Measurements from ENCODE around the gene PTPRF. TPM values are rescaled to one million over a fixed set of nuclear protein-coding genes. Genes with fewer than 3 reads are reported as not detected.

PTPRF gene
- polyA plus RNA-seq, 3 donors, result not detected

DNA sequence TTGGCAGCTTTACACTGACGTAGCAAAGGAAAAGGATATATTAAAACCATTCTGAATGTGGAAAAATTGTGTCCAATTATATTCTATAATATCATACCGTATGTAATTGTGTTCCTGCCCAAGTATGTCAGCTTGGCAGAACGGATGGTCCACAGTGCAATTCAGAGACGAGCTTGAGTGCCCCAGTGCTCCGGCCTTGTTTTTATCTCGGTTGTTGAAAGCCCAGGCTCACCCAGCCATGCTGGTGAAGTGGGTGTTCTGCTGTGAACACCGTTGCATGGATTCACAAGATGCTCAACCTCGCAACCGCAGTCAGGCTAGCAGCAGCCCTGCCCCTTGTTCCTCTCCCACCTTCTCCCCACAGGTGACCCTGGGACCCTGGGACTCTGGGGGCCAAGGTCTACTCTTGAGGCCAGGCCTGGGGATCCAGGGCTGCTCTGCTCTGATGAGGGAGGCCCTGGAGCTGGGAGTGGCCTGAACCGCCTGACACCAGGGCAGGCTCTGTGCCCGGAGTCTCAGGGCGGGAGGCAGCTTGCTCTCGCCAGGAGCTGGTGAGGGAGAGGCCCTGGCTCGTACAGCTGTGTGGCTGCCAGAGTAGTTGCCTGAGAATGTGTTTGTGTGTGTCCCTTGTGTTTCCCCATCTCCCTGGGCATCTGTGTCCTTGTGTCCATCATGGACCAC lies 11.2 kb downstream of the PTPRF start:
- Histone ChIP-seq H3K4me1 (ENCODE audit: control insufficient read depth in 1 of 2, insufficient read depth in 2 of 2, low read length in 2 of 2) (peaks cover 0 to 3% of the 10 kb centered on the region in 2 donors), H3K4me2 (replicated peaks; ENCODE audit: extremely low read depth, low read length, poor library complexity, severe bottlenecking) (no peak overlapping the region), H3K27me3 (ENCODE audit: control insufficient read depth in 2 of 2, insufficient read depth in 2 of 2, low read length in 2 of 2) (no peaks in the 10 kb centered on the region), H3K9ac (ENCODE audit: insufficient read depth, low read length, poor library complexity, severe bottlenecking) (no peak overlapping the region), H2AFZ (ENCODE audit: insufficient read depth, low read depth, low read length, poor library complexity, severe bottlenecking) (no peak overlapping the region), H3K79me2 (ENCODE audit: insufficient read depth, low read length) (no peaks in the 10 kb centered on the region), H3K27ac (ENCODE audit: low read depth in 1 of 2, low read length in 2 of 2) (no peak overlapping the region), H3K9me3 (replicated peaks in 1 of 2; ENCODE audit: control insufficient read depth in 1 of 2, insufficient read depth in 1 of 2, low read length in 2 of 2) (no peaks in the 10 kb centered on the region), H3K4me3 (replicated peaks in 1 of 3; ENCODE audit: low read depth in 2 of 3, low read length in 3 of 3) (no peak overlapping the region), H4K20me1 (ENCODE audit: insufficient read depth, low read length) (no peaks in the 10 kb centered on the region), H3K36me3 (replicated peaks in 1 of 2; ENCODE audit: control insufficient read depth in 1 of 2, insufficient read depth in 2 of 2, low read length in 2 of 2) (no peaks in the 10 kb centered on the region)
- TF ChIP-seq, protein P1, sequence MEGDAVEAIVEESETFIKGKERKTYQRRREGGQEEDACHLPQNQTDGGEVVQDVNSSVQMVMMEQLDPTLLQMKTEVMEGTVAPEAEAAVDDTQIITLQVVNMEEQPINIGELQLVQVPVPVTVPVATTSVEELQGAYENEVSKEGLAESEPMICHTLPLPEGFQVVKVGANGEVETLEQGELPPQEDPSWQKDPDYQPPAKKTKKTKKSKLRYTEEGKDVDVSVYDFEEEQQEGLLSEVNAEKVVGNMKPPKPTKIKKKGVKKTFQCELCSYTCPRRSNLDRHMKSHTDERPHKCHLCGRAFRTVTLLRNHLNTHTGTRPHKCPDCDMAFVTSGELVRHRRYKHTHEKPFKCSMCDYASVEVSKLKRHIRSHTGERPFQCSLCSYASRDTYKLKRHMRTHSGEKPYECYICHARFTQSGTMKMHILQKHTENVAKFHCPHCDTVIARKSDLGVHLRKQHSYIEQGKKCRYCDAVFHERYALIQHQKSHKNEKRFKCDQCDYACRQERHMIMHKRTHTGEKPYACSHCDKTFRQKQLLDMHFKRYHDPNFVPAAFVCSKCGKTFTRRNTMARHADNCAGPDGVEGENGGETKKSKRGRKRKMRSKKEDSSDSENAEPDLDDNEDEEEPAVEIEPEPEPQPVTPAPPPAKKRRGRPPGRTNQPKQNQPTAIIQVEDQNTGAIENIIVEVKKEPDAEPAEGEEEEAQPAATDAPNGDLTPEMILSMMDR (IDR thresholded peaks at IDR 0.05), result no peak
- Mint-ChIP-seq H3K27me3 (ENCODE audit: low read depth in 3 of 3) (peaks cover 3 to 5% (median 4%) of the 10 kb centered on the region in 3 donors), H3K9me3 (no peaks in the 10 kb centered on the region), H3K27ac (no peak overlapping the region), H3K4me3 (no peak overlapping the region), H3K36me3 (no peaks in the 10 kb centered on the region), H3K4me1 (peaks cover 4% of the 10 kb centered on the region)
- intact Hi-C loops (cut with micrococcal nuclease), result no loop called here
- no peak for DNase-seq
- 95% methylated on average over 12 of the region's 14 CpGs for WGBS (ENCODE audit: insufficient coverage)

- TF ChIP-seq, protein P1 (IDR thresholded peaks at IDR 0.05), result no peak
- intact Hi-C loops (cut with micrococcal nuclease), result no loop called here
- peaks cover 4 to 5% (median 5%) of the 10 kb centered on the region in 3 donors for H3K27me3 Mint-ChIP-seq (ENCODE audit: low read depth in 3 of 3)
- DNase-seq, result no peak
- H3K4me1 Mint-ChIP-seq, result peaks cover 4% of the 10 kb centered on the region
- H3K79me2 ChIP-seq (ENCODE audit: insufficient read depth, low read length), result no peaks in the 10 kb centered on the region
- no peak overlapping the region for H3K27ac Mint-ChIP-seq
- no peak overlapping the region for H2AFZ ChIP-seq (ENCODE audit: insufficient read depth, low read depth, low read length, poor library complexity, severe bottlenecking)
- no peaks in the 10 kb centered on the region for H3K9me3 Mint-ChIP-seq
- H3K27me3 ChIP-seq (ENCODE audit: control insufficient read depth in 2 of 2, insufficient read depth in 2 of 2, low read length in 2 of 2), result no peaks in the 10 kb centered on the region
- H3K27ac ChIP-seq (ENCODE audit: low read depth in 1 of 2, low read length in 2 of 2), result no peak overlapping the region
- H3K36me3 Mint-ChIP-seq, result no peaks in the 10 kb centered on the region
- no peak overlapping the region for H3K4me2 ChIP-seq (replicated peaks; ENCODE audit: extremely low read depth, low read length, poor library complexity, severe bottlenecking)
- H3K4me3 Mint-ChIP-seq, result no peak overlapping the region
- H3K9ac ChIP-seq (ENCODE audit: insufficient read depth, low read length, poor library complexity, severe bottlenecking), result no peak overlapping the region
- H4K20me1 ChIP-seq (ENCODE audit: insufficient read depth, low read length), result no peaks in the 10 kb centered on the region
- no peaks in the 10 kb centered on the region for H3K36me3 ChIP-seq (replicated peaks in 1 of 2; ENCODE audit: control insufficient read depth in 1 of 2, insufficient read depth in 2 of 2, low read length in 2 of 2)
- no peaks in the 10 kb centered on the region for H3K9me3 ChIP-seq (replicated peaks in 1 of 2; ENCODE audit: control insufficient read depth in 1 of 2, insufficient read depth in 1 of 2, low read length in 2 of 2)
- no peak overlapping the region for H3K4me3 ChIP-seq (replicated peaks in 1 of 3; ENCODE audit: low read depth in 2 of 3, low read length in 3 of 3)
- 89% methylated on average over 11 of the region's 15 CpGs for WGBS (ENCODE audit: insufficient coverage)
- peaks cover 0 to 3% of the 10 kb centered on the region in 2 donors for H3K4me1 ChIP-seq (ENCODE audit: control insufficient read depth in 1 of 2, insufficient read depth in 2 of 2, low read length in 2 of 2)
Observed at GRCh38 chr1:43542527-43543458, 12.1 kb downstream of the PTPRF start.
